Gastrocnemius medialis (tissue), 4 donors: ENCODE results near the gene PCDH9.

Source experiments
- CTCF ChIP-seq, 5 experiments: fragments of 450-650 bp in 3 of 5; fragments of 200-600 bp in 2 of 5; sonication (generic) in 2 of 5; IDR thresholded peaks in 4 of 5; conservative IDR thresholded peaks in 1 of 5; 1 replicate in 4 of 5; 2 replicates in 1 of 5; pipeline ENCODE4 v1.5.1; 2016 to 2019; ENCODE audit warnings: antibody characterized with exemption in 5 of 5, mild to moderate bottlenecking in 3 of 5, moderate library complexity in 3 of 5
- POLR2A ChIP-seq, 2 donors: fragments of 450-650 bp; IDR thresholded peaks; one replicate each; pipeline ENCODE4 v1.6.1; 2017; ENCODE audit warnings: antibody characterized with exemption in 2 of 2, mild to moderate bottlenecking in 2 of 2, moderate library complexity in 2 of 2

- no peak for TF ChIP-seq CTCF (IDR thresholded peaks at IDR 0.05 in 4 of 5, conservative IDR thresholded peaks at IDR 0.05 in 1 of 5)
- TF ChIP-seq POLR2A (IDR thresholded peaks at IDR 0.05) = no peak
Observed at GRCh38 chr13:67106502-67107057, 123.6 kb downstream of the PCDH9 start.
